Calu3 (cell line): Measurements from ENCODE around the gene TRERF1. TPM values are rescaled to one million over a fixed set of nuclear protein-coding genes. Genes with fewer than 3 reads are reported as not detected.

Experiments
- BruUV-seq: library from RNA; stranded (reverse); fragments of 400-500 nt; replicated peaks from 2 replicates; lab custom pipeline; 2021; lab: Mats Ljungman, UMichigan
- CTCF ChIA-PET: fragments of 300-600 bp; sonication (Branson Sonifier 250); formaldehyde crosslinking; loops from one replicate; lab custom pipeline; 2022; ENCODE audit warnings: antibody characterized with exemption; lab: Charles Lee
- DNase-seq: peaks from one replicate; pipeline ENCODE4 v3.0.0; 2022
- H3K27ac Mint-ChIP-seq: one replicate; pipeline ENCODE4 v1.8.0; 2022; ENCODE audit warnings: mixed read lengths; ENCODE audit not compliant: unreplicated experiment
- H3K27me3 Mint-ChIP-seq: one replicate; pipeline ENCODE4 v1.8.0; 2022; ENCODE audit warnings: mixed read lengths; ENCODE audit not compliant: unreplicated experiment
- H3K36me3 Mint-ChIP-seq: one replicate; pipeline ENCODE4 v1.8.0; 2022; ENCODE audit warnings: mild to moderate bottlenecking, moderate library complexity, mixed read lengths; ENCODE audit not compliant: insufficient read depth, unreplicated experiment
- H3K4me1 Mint-ChIP-seq: one replicate; pipeline ENCODE4 v1.8.0; 2022; ENCODE audit warnings: mild to moderate bottlenecking, low read depth, mixed read lengths; ENCODE audit not compliant: unreplicated experiment
- H3K4me3 Mint-ChIP-seq: one replicate; pipeline ENCODE4 v1.8.0; 2022; ENCODE audit warnings: mild to moderate bottlenecking, low read depth, moderate library complexity, mixed read lengths; ENCODE audit not compliant: unreplicated experiment
- H3K9me3 Mint-ChIP-seq: one replicate; pipeline ENCODE4 v1.8.0; 2022; ENCODE audit warnings: low read depth, mixed read lengths; ENCODE audit not compliant: unreplicated experiment
- CTCF ChIP-seq: fragments of 200-600 bp; IDR thresholded peaks from one replicate; pipeline ENCODE4 v1.8.0; 2022; ENCODE audit warnings: antibody characterized with exemption; ENCODE audit not compliant: unreplicated experiment
- intact Hi-C: fragments of 100-400 bp; cut with micrococcal nuclease; formaldehyde crosslinking; loops from one replicate; pipeline ENCODE4 v1.10.0; 2022; ENCODE audit not compliant: unreplicated experiment
- total RNA-seq: library from RNA; stranded (reverse); gene quantifications from 2 replicates; pipeline ENCODE4 v1.2.3, GENCODE V29; 2022

TRERF1 gene
- total RNA-seq, 1 experiment from 2014 or later, result 1.4 TPM

GRCh38 chr6:42236682-42237473, 214.8 kb downstream of the TRERF1 start:
- no peaks in the 10 kb centered on the region for H3K9me3 Mint-ChIP-seq
- H3K36me3 Mint-ChIP-seq, result no peaks in the 10 kb centered on the region
- intact Hi-C loops, result no loop called here
- BruUV-seq, result no TSS peak
- no peaks in the 10 kb centered on the region for H3K27me3 Mint-ChIP-seq
- H3K27ac Mint-ChIP-seq, result no peak overlapping the region
- CTCF ChIA-PET, result no interaction called here
- H3K4me3 Mint-ChIP-seq, result no peak overlapping the region
- no peak for DNase-seq
- H3K4me1 Mint-ChIP-seq, result peaks cover 19% of the 10 kb centered on the region
- TF ChIP-seq CTCF, result no peak

- no peaks in the 10 kb centered on the region for H3K36me3 Mint-ChIP-seq
- no TSS peak for BruUV-seq
- CTCF ChIA-PET, result no interaction called here
- no peak for DNase-seq
- intact Hi-C loops, result no loop called here
- peaks cover 19% of the 10 kb centered on the region for H3K4me1 Mint-ChIP-seq
- H3K9me3 Mint-ChIP-seq, result no peaks in the 10 kb centered on the region
- no peak for TF ChIP-seq CTCF
- no peak overlapping the region for H3K27ac Mint-ChIP-seq
- H3K27me3 Mint-ChIP-seq, result no peaks in the 10 kb centered on the region
- no peak overlapping the region for H3K4me3 Mint-ChIP-seq
Measured at GRCh38 chr6:42236030-42236429, 215.7 kb downstream of the TRERF1 start.

GRCh38 chr6:42232035-42232434, 219.7 kb downstream of the TRERF1 start:
- Mint-ChIP-seq H3K4me1 (peaks cover 36% of the 10 kb centered on the region), H3K9me3 (no peaks in the 10 kb centered on the region), H3K4me3 (no peak overlapping the region), H3K27me3 (no peaks in the 10 kb centered on the region), H3K27ac (no peak overlapping the region), H3K36me3 (peaks cover 14% of the 10 kb centered on the region)
- intact Hi-C loops, result no loop called here
- no TSS peak for BruUV-seq
- TF ChIP-seq CTCF, result no peak
- no peak for DNase-seq
- CTCF ChIA-PET, result interaction anchor here (0.5 to 0.6 kb wide), 2 partner anchors 40 to 213 kb away, joined by 4 read pairs; no protein-coding TSS in a partner anchor

- peak; percentile 33 for DNase-seq
- peaks cover 21% of the 10 kb centered on the region for H3K36me3 Mint-ChIP-seq
Measured at GRCh38 chr6:42230345-42231321, 221.1 kb downstream of the TRERF1 start.

More at GRCh38 chr6:42230345-42231321, 221.1 kb downstream of the TRERF1 start:
- no peak overlapping the region for H3K4me3 Mint-ChIP-seq
- CTCF ChIA-PET, result interaction anchor here (0.6 to 2.0 kb wide), 9 partner anchors 9 to 334 kb away, joined by 3 to 13 read pairs (median 4); partner anchors contain the start of genes C6orf132 and MRPS10
- TF ChIP-seq CTCF, result peak; percentile 82
- intact Hi-C loops, result loop anchor here (1.0 to 2.0 kb wide), 2 partner anchors 64 to 156 kb away; no protein-coding TSS in a partner anchor
- no peaks in the 10 kb centered on the region for H3K27me3 Mint-ChIP-seq
- H3K4me1 Mint-ChIP-seq, result peaks cover 51% of the 10 kb centered on the region
- H3K27ac Mint-ChIP-seq, result no peak overlapping the region
- no TSS peak for BruUV-seq
- no peaks in the 10 kb centered on the region for H3K9me3 Mint-ChIP-seq
